K562 (cell line): Measurements from ENCODE around the gene OTOG. TPM values are rescaled to one million over a fixed set of nuclear protein-coding genes. Genes with fewer than 3 reads are reported as not detected.

Experiments
- ATAC-seq: fragments of 200-7000 bp; cut with Tn5 transposase; 3 replicates; pipeline ENCODE4 v1.9.1; 2020; ENCODE audit warnings: moderate library complexity
- BruUV-seq: library from RNA; stranded (reverse); fragments of 400-500 nt; replicated peaks from 2 replicates; lab custom pipeline; 2021; lab: Mats Ljungman, UMichigan
- CTCF ChIA-PET: fragments of 300-600 bp; formaldehyde crosslinking; extraction: SDS; loops from one replicate; lab custom pipeline; 2021; ENCODE audit warnings: low intra/inter-chr PET ratio; lab: Yijun Ruan, JAX
- POLR2A ChIA-PET: fragments of 300-600, 350-650 bp; sonication (Branson Sonifier 250); formaldehyde crosslinking; extraction: SDS; loops from one replicate; lab custom pipeline; 2021; ENCODE audit warnings: antibody characterized with exemption, inconsistent platforms; lab: Yijun Ruan, JAX
- DNase-seq, 4 experiments: peaks; one replicate each; pipeline versions ENCODE4 v3.0.0 to v3.0.0-alpha.2; 2011 to 2018; ENCODE audit warnings: low spot score in 3 of 4, mixed read lengths in 3 of 4; ENCODE audit errors: extremely low read depth in 1 of 4
- FAIRE-seq: peaks from 2 replicates; lab custom pipeline; 2011; peaks lifted over from hg19 to GRCh38; lab: Jason Lieb, UNC
- H2AFZ ChIP-seq: 2 replicates; pipeline ENCODE4 v1.6.0; 2011; ENCODE audit warnings: low read depth, low read length, control low read depth, inconsistent platforms
- H3K27ac ChIP-seq: fragments of 200-600 bp; 3 replicates; pipeline ENCODE4 v1.8.0; 2011; ENCODE audit warnings: low read depth, mild to moderate bottlenecking, control low read depth, inconsistent platforms, low read length, moderate library complexity, mixed read lengths; ENCODE audit errors: extremely low read depth
- H3K27me3 ChIP-seq, 2 experiments: fragments of 300-600 bp in 1 of 2; 2 replicates in 1 of 2; 3 replicates in 1 of 2; pipeline versions ENCODE4 v1.6.0 to v1.8.0; 2011; ENCODE audit warnings: inconsistent platforms in 2 of 2, low read length in 2 of 2, mild to moderate bottlenecking in 1 of 2, mixed read lengths in 1 of 2, moderate library complexity in 1 of 2; ENCODE audit not compliant: control insufficient read depth in 2 of 2, insufficient read depth in 2 of 2
- H3K36me3 ChIP-seq: fragments of 300-600 bp; 3 replicates; pipeline ENCODE4 v1.8.0; 2011; ENCODE audit warnings: mild to moderate bottlenecking, low read length, inconsistent platforms; ENCODE audit not compliant: control insufficient read depth, insufficient read depth
- H3K4me1 ChIP-seq, 2 experiments: fragments of 200-600 bp in 1 of 2; replicated peaks in 1 of 2; 2 replicates in 1 of 2; 3 replicates in 1 of 2; pipeline versions ENCODE4 v1.5.1 to v1.8.0; 2011; ENCODE audit warnings: inconsistent platforms in 2 of 2, low read length in 2 of 2, mild to moderate bottlenecking in 1 of 2, mixed read lengths in 1 of 2, moderate library complexity in 1 of 2; ENCODE audit not compliant: control insufficient read depth in 2 of 2, insufficient read depth in 2 of 2
- H3K4me2 ChIP-seq: 2 replicates; pipeline ENCODE4 v1.6.1; 2011; ENCODE audit warnings: low read length, control low read depth, inconsistent platforms, mixed read lengths; ENCODE audit not compliant: insufficient read depth
- H3K4me3 ChIP-seq: fragments of 200-600 bp; sonication (generic), shearing (Covaris generic); 2 replicates; pipeline ENCODE4 v1.5.1; 2016; ENCODE audit warnings: control low read depth, inconsistent platforms
- H3K79me2 ChIP-seq: fragments of 200-600 bp; 3 replicates; pipeline ENCODE4 v1.8.0; 2011; ENCODE audit warnings: low read length, inconsistent platforms; ENCODE audit not compliant: control insufficient read depth, insufficient read depth
- H3K9ac ChIP-seq, 2 experiments: 2 replicates each; pipeline versions ENCODE4 v1.6.0 to v1.6.1; 2011; ENCODE audit warnings: low read depth in 2 of 2, low read length in 2 of 2, control low read depth in 1 of 2, inconsistent platforms in 1 of 2, mild to moderate bottlenecking in 1 of 2, mixed read lengths in 1 of 2; ENCODE audit not compliant: insufficient read depth in 1 of 2
- H3K9me1 ChIP-seq: one replicate; pipeline ENCODE4 v1.6.0; 2011; ENCODE audit warnings: inconsistent platforms, mild to moderate bottlenecking, low read length, moderate library complexity; ENCODE audit not compliant: control insufficient read depth, insufficient read depth
- H3K9me3 ChIP-seq: replicated peaks from 2 replicates; pipeline ENCODE4 v1.5.1; 2011; ENCODE audit warnings: low read depth, low read length, inconsistent platforms; ENCODE audit not compliant: control insufficient read depth, insufficient read depth
- H4K20me1 ChIP-seq: replicated peaks from 2 replicates; pipeline ENCODE4 v1.6.1; 2011; ENCODE audit warnings: low read length, inconsistent platforms, mixed read lengths; ENCODE audit not compliant: control insufficient read depth, insufficient read depth
- CHAMP1 ChIP-seq: fragments of 450-650 bp; IDR thresholded peaks from 2 replicates; pipeline ENCODE4 v1.6.1; 2016; ENCODE audit warnings: mild to moderate bottlenecking
- MTA2 ChIP-seq: fragments of 450-650 bp; IDR thresholded peaks from 2 replicates; pipeline ENCODE4 v1.6.1; 2016; ENCODE audit warnings: low read depth
- PATZ1 ChIP-seq: fragments of 250-450 bp; sonication (Bioruptor Pico); IDR thresholded peaks from 2 replicates; pipeline ENCODE4 v1.5.0; 2020; ENCODE audit warnings: mild to moderate bottlenecking, borderline replicate concordance
- RCOR1 ChIP-seq, 2 experiments: IDR thresholded peaks; 2 replicates each; pipeline ENCODE4 v1.6.1; 2012; ENCODE audit warnings: low read depth in 2 of 2, low read length in 2 of 2, borderline replicate concordance in 1 of 2, improper control_type of control experiment in 1 of 2
- SMAD3 ChIP-seq: fragments of 450-650 bp; formaldehyde crosslinking; conservative IDR thresholded peaks from 2 replicates; pipeline ENCODE4 v1.4.0; 2020; ENCODE audit warnings: mild to moderate bottlenecking
- SP2 ChIP-seq: IDR thresholded peaks from 2 replicates; pipeline ENCODE4 v1.6.1; 2011; ENCODE audit warnings: mild to moderate bottlenecking, low read depth, low read length, moderate library complexity; ENCODE audit not compliant: poor library complexity, severe bottlenecking; ENCODE audit errors: extremely low read depth
- TOE1 ChIP-seq, 2 experiments: fragments of 450-650 bp in 1 of 2; sonication (generic) in 1 of 2; formaldehyde crosslinking in 1 of 2; IDR thresholded peaks; 2 replicates each; pipeline versions ENCODE4 v1.7.1 to v1.8.0; 2016 to 2022; ENCODE audit warnings: borderline replicate concordance in 2 of 2, mild to moderate bottlenecking in 2 of 2, antibody characterized with exemption in 1 of 2, inconsistent platforms in 1 of 2, low read depth in 1 of 2, missing genetic modification reagents in 1 of 2, moderate library complexity in 1 of 2
- WGBS: fragments of 100-300 bp; shearing (Covaris generic); methylation state at CpG from one replicate; pipeline ENCODE4 v1.1.6; 2016; ENCODE audit warnings: low coverage, mixed read lengths; ENCODE audit not compliant: insufficient coverage; ENCODE audit errors: missing lambda C conversion rate; 5-methylcytosine and 5-hydroxymethylcytosine counted together
- in situ Hi-C: fragments of 300-500 bp; cut with MboI; formaldehyde crosslinking; loops from 4 replicates; pipeline ENCODE4 v1.15.0; 2018; ENCODE audit warnings: inconsistent platforms, mixed read lengths
- intact Hi-C: fragments of 100-400 bp; cut with micrococcal nuclease; formaldehyde crosslinking; loops from 2 replicates; pipeline ENCODE4 v1.14.2; 2022
- polyA plus RNA-seq, 8 experiments: library from polyadenylated mRNA; depleted of rRNA in 4 of 8; stranded (reverse) in 5 of 8; unstranded in 3 of 8; fragments of >200 nt; fragmentation: Nextera tagmentation in 2 of 8; fragmentation: Illumina TruSeq in 1 of 8; extraction: Ambion mirVana in 2 of 8; extraction: Trizol in 1 of 8; gene quantifications; 2 replicates each; pipeline versions ENCODE4 v1.2.1 to v1.2.3, GENCODE V29; 2011 to 2014; ENCODE audit warnings: inconsistent platforms in 1 of 8, missing spikeins in 1 of 8
- total RNA-seq, 7 experiments: library from RNA; depleted of rRNA in 6 of 7; stranded (reverse); fragments of >200 nt in 6 of 7; fragmentation: Illumina TruSeq in 2 of 7; extraction: Trizol in 2 of 7; gene quantifications; 2 replicates each; pipeline versions ENCODE4 v1.2.1 to v1.2.3, GENCODE V29; 2011 to 2021; ENCODE audit warnings: low replicate concordance in 1 of 7

The OTOG gene
- total and polyA plus RNA-seq, 9 of the 15 experiments (the other 6 are each of a cell fraction or from before 2014, with no cell fraction given) = not detected

GRCh38 chr11:17650127-17650911 is 103.3 kb downstream of the OTOG start (continued):
- TF ChIP-seq PATZ1 = no peak

- intact Hi-C loops = no loop called here
- Histone ChIP-seq H3K79me2 (no peaks in the 10 kb centered on the region), H3K4me2 (no peak overlapping the region), H2AFZ (no peak overlapping the region), H3K9ac (no peak overlapping the region), H3K4me1 (peaks cover 0 to 3% of the 10 kb centered on the region in 2 experiments; a peak in 1 of 5 replicates), H4K20me1 (no peaks in the 10 kb centered on the region; the same call in 1 of the 2 replicates), H3K27me3 (peaks cover 4 to 37% of the 10 kb centered on the region in 2 experiments; a peak in 4 of 5 replicates), H3K9me1 (no peaks in the 10 kb centered on the region), H3K9me3 (no peaks in the 10 kb centered on the region), H3K36me3 (no peaks in the 10 kb centered on the region), H3K27ac (no peak overlapping the region), H3K4me3 (no peak overlapping the region)
- DNase-seq (no peak), FAIRE-seq (no peak), ATAC-seq (no peak)
- in situ Hi-C loops = no loop called here
- no TSS peak for BruUV-seq
- WGBS = 0% methylated on average over 6 of the region's 6 CpGs
- POLR2A ChIA-PET = no interaction called here
- CTCF ChIA-PET = no interaction called here
- TF ChIP-seq SP2 (no peak), RCOR1 (IDR thresholded peaks at IDR 0.05; ENCODE audit: borderline replicate concordance in 1 of 2, low read depth in 2 of 2, low read length in 2 of 2) (no peak), PATZ1 (no peak), MTA2 (no peak), CHAMP1 (no peak), SMAD3 (CRISPR knock-in tag) (no peak), TOE1 (IDR thresholded peaks at IDR 0.05; ENCODE audit: borderline replicate concordance) (no peak), TOE1 (CRISPR knock-in tag; IDR thresholded peaks at IDR 0.05; ENCODE audit: borderline replicate concordance, low read depth) (no peak)
These were observed 104.0 kb downstream of the OTOG start for GRCh38 chr11:17651061-17651460.
